ACHN (cell line): Measurements from ENCODE around the gene PRR20A.
"Not testable (repeated sequence)": the region's sequence is repeated elsewhere in the genome, so short reads cannot be mapped to it uniquely, and the experiment has no call there.

ENCODE experiments used
- DNase-seq: peaks from one replicate; pipeline ENCODE4 v3.0.0-alpha.2; 2015
- in situ Hi-C: cut with HindIII; loops from 2 replicates; pipeline ENCODE4 v1.10.0; 2017; ENCODE audit warnings: low sequenced_read_pairs, low pct_ligation_motif_present, low pct_unique_long_range_greater_than_20kb

The PRR20A gene

GRCh38 chr13:57140235-57140968 is at the start of gene PRR20A:
PRR20A (plus strand) TSS chr13:57140918; CDS start chr13:57141305, 387 bp downstream.
- in situ Hi-C loops: not testable (repeated sequence)

GRCh38 chr13:57114945-57115344 is 25.8 kb upstream of the PRR20A start:
- in situ Hi-C loops: no loop called here
- no peak for DNase-seq

More at GRCh38 chr13:57140235-57140968, at the start of gene PRR20A:
- DNase-seq: not testable (repeated sequence)

GRCh38 chr13:57123681-57124080 is 17.0 kb upstream of the PRR20A start:
- DNase-seq: no peak
- in situ Hi-C loops: no loop called here

- DNase-seq: peak; percentile 0
- in situ Hi-C loops: no loop called here
Measured at GRCh38 chr13:57128909-57129308, 11.8 kb upstream of the PRR20A start.

GRCh38 chr13:57136093-57136492 is 4.6 kb upstream of the PRR20A start:
- in situ Hi-C loops: no loop called here
- no peak for DNase-seq

GRCh38 chr13:57137585-57137984 is 3.1 kb upstream of the PRR20A start:
- no peak for DNase-seq
- in situ Hi-C loops: no loop called here

GRCh38 chr13:57138988-57139387 is 1.7 kb upstream of the PRR20A start:
- DNase-seq: no peak
- in situ Hi-C loops: no loop called here

- in situ Hi-C loops, DNase-seq: not testable (repeated sequence)
Measured at GRCh38 chr13:57139781-57140180, 937 bp upstream of the PRR20A start.

GRCh38 chr13:57147188-57147587 is 6.5 kb downstream of the PRR20A start, which contains the start of gene PRR20B:
PRR20B (plus strand) TSS chr13:57147488; CDS start chr13:57147875, 387 bp downstream.
- in situ Hi-C loops, DNase-seq: not testable (repeated sequence)

- in situ Hi-C loops, DNase-seq: not testable (repeated sequence)
Measured at GRCh38 chr13:57148106-57148505, 7.4 kb downstream of the PRR20A start.

GRCh38 chr13:57153761-57154160 is 13.0 kb downstream of the PRR20A start, which contains the start of gene PRR20C:
PRR20C (plus strand) TSS chr13:57154061; CDS start chr13:57154448, 387 bp downstream.
- DNase-seq, in situ Hi-C loops: not testable (repeated sequence)

GRCh38 chr13:57160332-57160731 is 19.6 kb downstream of the PRR20A start, which contains the start of gene PRR20D:
PRR20D (plus strand) TSS chr13:57160632; CDS start chr13:57161019, 387 bp downstream.
- not testable (repeated sequence) for DNase-seq

GRCh38 chr13:57166897-57167296 is 26.2 kb downstream of the PRR20A start, which contains the start of gene PRR20E:
PRR20E (plus strand) TSS chr13:57167197; CDS start chr13:57167584, 387 bp downstream.
- in situ Hi-C loops, DNase-seq: not testable (repeated sequence)

More at GRCh38 chr13:57160332-57160731, 19.6 kb downstream of the PRR20A start, which contains the start of gene PRR20D:
- in situ Hi-C loops: not testable (repeated sequence)

GRCh38 chr13:57191667-57192066 is 50.9 kb downstream of the PRR20A start:
- in situ Hi-C loops: no loop called here
- no peak for DNase-seq
